Measurements from ENCODE around the gene ANAPC7.
"Not testable (repeated sequence)": the region's sequence is repeated elsewhere in the genome, so short reads cannot be mapped to it uniquely, and the experiment has no call there.

Gene ANAPC7

GRCh38 chr12:110349096-110349495 is 54.4 kb downstream of the ANAPC7 start:
- DNase-seq = no peak

GRCh38 chr12:110348431-110349059 is 55.0 kb downstream of the ANAPC7 start:
- DNase-seq = no peak

- DNase-seq = no peak
Observed at GRCh38 chr12:110347767-110348166, 55.7 kb downstream of the ANAPC7 start.

GRCh38 chr12:110345963-110346362 is 57.5 kb downstream of the ANAPC7 start:
- no peak for DNase-seq

GRCh38 chr12:110345176-110345661 is 58.3 kb downstream of the ANAPC7 start:
- DNase-seq = no peak

- DNase-seq = no peak
Observed at GRCh38 chr12:110344657-110345056, 58.9 kb downstream of the ANAPC7 start.

GRCh38 chr12:110343736-110344555 is 59.6 kb downstream of the ANAPC7 start:
- DNase-seq = no peak

GRCh38 chr12:110343114-110343513 is 60.4 kb downstream of the ANAPC7 start:
- DNase-seq = no peak

- DNase-seq = no peak
Observed at GRCh38 chr12:110342157-110342556, 61.4 kb downstream of the ANAPC7 start.

GRCh38 chr12:110340706-110341105 is 62.8 kb downstream of the ANAPC7 start:
- DNase-seq = no peak

GRCh38 chr12:110340261-110340660 is 63.2 kb downstream of the ANAPC7 start:
- not testable (repeated sequence) for DNase-seq

- DNase-seq = no peak
Observed at GRCh38 chr12:110339184-110339952, 64.1 kb downstream of the ANAPC7 start.

GRCh38 chr12:110338754-110339153 is 64.8 kb downstream of the ANAPC7 start:
- DNase-seq = no peak

GRCh38 chr12:110337912-110338710 is 65.4 kb downstream of the ANAPC7 start:
- DNase-seq = no peak

GRCh38 chr12:110335481-110336045 is 67.9 kb downstream of the ANAPC7 start:
- no peak for DNase-seq

- no peak for DNase-seq
Observed at GRCh38 chr12:110333201-110333600, 70.3 kb downstream of the ANAPC7 start.

- peak in 1 of 51 donors; percentile 39 for DNase-seq
Observed at GRCh38 chr12:110330544-110330943, 73.0 kb downstream of the ANAPC7 start.

GRCh38 chr12:110330124-110330523 is 73.4 kb downstream of the ANAPC7 start:
- no peak for DNase-seq

GRCh38 chr12:110329710-110330109 is 73.8 kb downstream of the ANAPC7 start:
- no peak for DNase-seq

All from hypothalamus (tissue), 51 donors.